ENCODE data around the gene SHOC2. TPM values are rescaled to one million over a fixed set of nuclear protein-coding genes. Genes with fewer than 3 reads are reported as not detected.

SHOC2 gene
- total and polyA plus RNA-seq, 2 experiments from 2014 or later = 23.3 to 33.3 TPM

DNA sequence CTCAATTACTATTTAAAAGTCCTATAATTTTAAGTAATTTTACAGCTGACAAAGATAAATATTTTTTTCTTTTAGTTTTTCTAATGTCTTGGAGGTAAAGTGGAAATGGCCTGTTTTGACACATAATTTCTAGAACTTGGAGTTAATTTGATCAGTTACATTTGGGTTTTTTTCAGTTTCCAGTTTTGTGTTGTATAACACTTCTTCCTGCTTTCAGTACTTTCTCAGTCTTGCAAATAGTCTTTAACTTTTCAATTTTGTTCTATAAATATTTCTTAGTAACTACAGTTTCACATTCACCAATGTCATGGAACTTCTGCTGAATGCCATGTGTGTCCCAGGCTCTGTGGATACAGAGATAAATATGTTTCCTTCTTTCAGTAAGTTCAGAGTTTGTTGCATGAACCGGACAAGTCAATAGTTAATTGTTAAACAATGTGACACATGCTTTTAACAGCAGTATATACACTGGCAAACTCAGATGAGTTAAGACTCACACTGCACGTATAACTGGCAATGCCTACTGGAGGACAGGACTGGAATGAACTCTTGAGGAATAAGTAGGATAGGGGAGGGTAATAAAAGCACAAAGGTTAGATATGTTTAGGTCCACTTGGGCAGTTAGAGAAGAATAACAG lies 4.6 kb downstream of the SHOC2 start (continued):
- TF ChIP-seq, protein P1, sequence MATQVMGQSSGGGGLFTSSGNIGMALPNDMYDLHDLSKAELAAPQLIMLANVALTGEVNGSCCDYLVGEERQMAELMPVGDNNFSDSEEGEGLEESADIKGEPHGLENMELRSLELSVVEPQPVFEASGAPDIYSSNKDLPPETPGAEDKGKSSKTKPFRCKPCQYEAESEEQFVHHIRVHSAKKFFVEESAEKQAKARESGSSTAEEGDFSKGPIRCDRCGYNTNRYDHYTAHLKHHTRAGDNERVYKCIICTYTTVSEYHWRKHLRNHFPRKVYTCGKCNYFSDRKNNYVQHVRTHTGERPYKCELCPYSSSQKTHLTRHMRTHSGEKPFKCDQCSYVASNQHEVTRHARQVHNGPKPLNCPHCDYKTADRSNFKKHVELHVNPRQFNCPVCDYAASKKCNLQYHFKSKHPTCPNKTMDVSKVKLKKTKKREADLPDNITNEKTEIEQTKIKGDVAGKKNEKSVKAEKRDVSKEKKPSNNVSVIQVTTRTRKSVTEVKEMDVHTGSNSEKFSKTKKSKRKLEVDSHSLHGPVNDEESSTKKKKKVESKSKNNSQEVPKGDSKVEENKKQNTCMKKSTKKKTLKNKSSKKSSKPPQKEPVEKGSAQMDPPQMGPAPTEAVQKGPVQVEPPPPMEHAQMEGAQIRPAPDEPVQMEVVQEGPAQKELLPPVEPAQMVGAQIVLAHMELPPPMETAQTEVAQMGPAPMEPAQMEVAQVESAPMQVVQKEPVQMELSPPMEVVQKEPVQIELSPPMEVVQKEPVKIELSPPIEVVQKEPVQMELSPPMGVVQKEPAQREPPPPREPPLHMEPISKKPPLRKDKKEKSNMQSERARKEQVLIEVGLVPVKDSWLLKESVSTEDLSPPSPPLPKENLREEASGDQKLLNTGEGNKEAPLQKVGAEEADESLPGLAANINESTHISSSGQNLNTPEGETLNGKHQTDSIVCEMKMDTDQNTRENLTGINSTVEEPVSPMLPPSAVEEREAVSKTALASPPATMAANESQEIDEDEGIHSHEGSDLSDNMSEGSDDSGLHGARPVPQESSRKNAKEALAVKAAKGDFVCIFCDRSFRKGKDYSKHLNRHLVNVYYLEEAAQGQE (IDR thresholded peaks at IDR 0.05; ENCODE audit: unreplicated experiment) = no peak
- TF ChIP-seq ZNF331 (CRISPR knock-in tag; IDR thresholded peaks at IDR 0.05; ENCODE audit: low read depth) = no peak
- TF ChIP-seq STAT1 (IDR thresholded peaks at IDR 0.05; ENCODE audit: unreplicated experiment) = no peak
- TF ChIP-seq EZH2phosphoT487 (IDR thresholded peaks at IDR 0.05; ENCODE audit: unreplicated experiment) = no peak
- no peak for TF ChIP-seq JUNB (IDR thresholded peaks at IDR 0.05; ENCODE audit: unreplicated experiment)

- no peaks in the 10 kb centered on the region for H3K27me3 Mint-ChIP-seq (ENCODE audit: insufficient read depth, low read depth, poor library complexity)
- no peak overlapping the region for H3K4me3 Mint-ChIP-seq
- ATAC-seq (no peak), DNase-seq (ENCODE audit: low spot score) (no peak)
- peaks cover 13% of the 10 kb centered on the region for H4K20me1 ChIP-seq (replicated peaks; ENCODE audit: insufficient read depth)
- no peak overlapping the region for H3K4me2 ChIP-seq
- peaks cover 100% of the 10 kb centered on the region for H3K79me2 ChIP-seq (replicated peaks; ENCODE audit: insufficient read depth)
- no peak overlapping the region for H2AFZ ChIP-seq
- no peaks in the 10 kb centered on the region for H3K9me2 ChIP-seq (ENCODE audit: insufficient read depth)
- H3K36me3 Mint-ChIP-seq (ENCODE audit: low read depth) = no peaks in the 10 kb centered on the region
- H3K27me3 ChIP-seq (ENCODE audit: insufficient read depth) = no peaks in the 10 kb centered on the region
- H3K4me3 ChIP-seq = no peak overlapping the region
- peaks cover 18% of the 10 kb centered on the region for H3K4me1 ChIP-seq (ENCODE audit: insufficient read depth)
- H3K27ac ChIP-seq (ENCODE audit: low read depth) = no peak overlapping the region
- TF ChIP-seq STAT1 (IDR thresholded peaks at IDR 0.05; ENCODE audit: unreplicated experiment) (no peak), ZNF331 (CRISPR knock-in tag; IDR thresholded peaks at IDR 0.05; ENCODE audit: low read depth) (no peak), CREB1 (CRISPR knock-in tag; IDR thresholded peaks at IDR 0.05; ENCODE audit: low read depth) (no peak), EZH2 (IDR thresholded peaks at IDR 0.05; ENCODE audit: low read depth, unreplicated experiment) (no peak), ZNF114 (CRISPR knock-in tag; IDR thresholded peaks at IDR 0.05) (no peak)
- TF ChIP-seq, protein P2, sequence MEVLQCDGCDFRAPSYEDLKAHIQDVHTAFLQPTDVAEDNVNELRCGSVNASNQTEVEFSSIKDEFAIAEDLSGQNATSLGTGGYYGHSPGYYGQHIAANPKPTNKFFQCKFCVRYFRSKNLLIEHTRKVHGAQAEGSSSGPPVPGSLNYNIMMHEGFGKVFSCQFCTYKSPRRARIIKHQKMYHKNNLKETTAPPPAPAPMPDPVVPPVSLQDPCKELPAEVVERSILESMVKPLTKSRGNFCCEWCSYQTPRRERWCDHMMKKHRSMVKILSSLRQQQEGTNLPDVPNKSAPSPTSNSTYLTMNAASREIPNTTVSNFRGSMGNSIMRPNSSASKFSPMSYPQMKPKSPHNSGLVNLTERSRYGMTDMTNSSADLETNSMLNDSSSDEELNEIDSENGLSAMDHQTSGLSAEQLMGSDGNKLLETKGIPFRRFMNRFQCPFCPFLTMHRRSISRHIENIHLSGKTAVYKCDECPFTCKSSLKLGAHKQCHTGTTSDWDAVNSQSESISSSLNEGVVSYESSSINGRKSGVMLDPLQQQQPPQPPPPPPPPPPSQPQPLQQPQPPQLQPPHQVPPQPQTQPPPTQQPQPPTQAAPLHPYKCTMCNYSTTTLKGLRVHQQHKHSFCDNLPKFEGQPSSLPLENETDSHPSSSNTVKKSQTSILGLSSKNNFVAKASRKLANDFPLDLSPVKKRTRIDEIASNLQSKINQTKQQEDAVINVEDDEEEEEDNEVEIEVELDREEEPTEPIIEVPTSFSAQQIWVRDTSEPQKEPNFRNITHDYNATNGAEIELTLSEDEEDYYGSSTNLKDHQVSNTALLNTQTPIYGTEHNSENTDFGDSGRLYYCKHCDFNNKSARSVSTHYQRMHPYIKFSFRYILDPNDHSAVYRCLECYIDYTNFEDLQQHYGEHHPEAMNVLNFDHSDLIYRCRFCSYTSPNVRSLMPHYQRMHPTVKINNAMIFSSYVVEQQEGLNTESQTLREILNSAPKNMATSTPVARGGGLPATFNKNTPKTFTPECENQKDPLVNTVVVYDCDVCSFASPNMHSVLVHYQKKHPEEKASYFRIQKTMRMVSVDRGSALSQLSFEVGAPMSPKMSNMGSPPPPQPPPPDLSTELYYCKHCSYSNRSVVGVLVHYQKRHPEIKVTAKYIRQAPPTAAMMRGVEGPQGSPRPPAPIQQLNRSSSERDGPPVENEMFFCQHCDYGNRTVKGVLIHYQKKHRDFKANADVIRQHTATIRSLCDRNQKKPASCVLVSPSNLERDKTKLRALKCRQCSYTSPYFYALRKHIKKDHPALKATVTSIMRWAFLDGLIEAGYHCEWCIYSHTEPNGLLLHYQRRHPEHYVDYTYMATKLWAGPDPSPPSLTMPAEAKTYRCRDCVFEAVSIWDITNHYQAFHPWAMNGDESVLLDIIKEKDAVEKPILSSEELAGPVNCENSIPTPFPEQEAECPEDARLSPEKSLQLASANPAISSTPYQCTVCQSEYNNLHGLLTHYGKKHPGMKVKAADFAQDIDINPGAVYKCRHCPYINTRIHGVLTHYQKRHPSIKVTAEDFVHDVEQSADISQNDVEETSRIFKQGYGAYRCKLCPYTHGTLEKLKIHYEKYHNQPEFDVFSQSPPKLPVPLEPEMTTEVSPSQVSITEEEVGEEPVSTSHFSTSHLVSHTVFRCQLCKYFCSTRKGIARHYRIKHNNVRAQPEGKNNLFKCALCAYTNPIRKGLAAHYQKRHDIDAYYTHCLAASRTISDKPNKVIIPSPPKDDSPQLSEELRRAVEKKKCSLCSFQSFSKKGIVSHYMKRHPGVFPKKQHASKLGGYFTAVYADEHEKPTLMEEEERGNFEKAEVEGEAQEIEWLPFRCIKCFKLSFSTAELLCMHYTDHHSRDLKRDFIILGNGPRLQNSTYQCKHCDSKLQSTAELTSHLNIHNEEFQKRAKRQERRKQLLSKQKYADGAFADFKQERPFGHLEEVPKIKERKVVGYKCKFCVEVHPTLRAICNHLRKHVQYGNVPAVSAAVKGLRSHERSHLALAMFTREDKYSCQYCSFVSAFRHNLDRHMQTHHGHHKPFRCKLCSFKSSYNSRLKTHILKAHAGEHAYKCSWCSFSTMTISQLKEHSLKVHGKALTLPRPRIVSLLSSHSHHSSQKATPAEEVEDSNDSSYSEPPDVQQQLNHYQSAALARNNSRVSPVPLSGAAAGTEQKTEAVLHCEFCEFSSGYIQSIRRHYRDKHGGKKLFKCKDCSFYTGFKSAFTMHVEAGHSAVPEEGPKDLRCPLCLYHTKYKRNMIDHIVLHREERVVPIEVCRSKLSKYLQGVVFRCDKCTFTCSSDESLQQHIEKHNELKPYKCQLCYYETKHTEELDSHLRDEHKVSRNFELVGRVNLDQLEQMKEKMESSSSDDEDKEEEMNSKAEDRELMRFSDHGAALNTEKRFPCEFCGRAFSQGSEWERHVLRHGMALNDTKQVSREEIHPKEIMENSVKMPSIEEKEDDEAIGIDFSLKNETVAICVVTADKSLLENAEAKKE (CRISPR knock-in tag; IDR thresholded peaks at IDR 0.05) = no peak
- H3K4me1 Mint-ChIP-seq = peaks cover 6% of the 10 kb centered on the region; the same call in 2 of the 3 replicates
- no peaks in the 10 kb centered on the region for H3K9me3 Mint-ChIP-seq
- H3K36me3 ChIP-seq (ENCODE audit: insufficient read depth) = no peaks in the 10 kb centered on the region
- no peak overlapping the region for H3K27ac Mint-ChIP-seq
- no peaks in the 10 kb centered on the region for H3F3A ChIP-seq (replicated peaks; ENCODE audit: low read depth)
These were observed 8.1 kb downstream of the SHOC2 start for GRCh38 chr10:110927461-110927860.
